Measurements from ENCODE around the gene NOL4L. TPM values are rescaled to one million over a fixed set of nuclear protein-coding genes. Genes with fewer than 3 reads are reported as not detected.

Gene NOL4L
- total RNA-seq, 1 donor from 2014 or later: 37.7 TPM

- DNase-seq (ENCODE audit: low spot score): peak; percentile 69
- Mint-ChIP-seq H3K4me3 (ENCODE audit: unreplicated experiment) (no peak overlapping the region), H3K36me3 (ENCODE audit: low read depth) (peaks cover 3% of the 10 kb centered on the region), H3K9me3 (ENCODE audit: low read depth) (no peaks in the 10 kb centered on the region), H3K27me3 (ENCODE audit: low read depth) (no peaks in the 10 kb centered on the region), H3K27ac (ENCODE audit: unreplicated experiment) (peak overlapping the region; percentile 91), H3K4me1 (ENCODE audit: low read depth) (peaks cover 45% of the 10 kb centered on the region)
- no peak for TF ChIP-seq CTCF (IDR thresholded peaks at IDR 0.05)
These were observed 119.8 kb downstream of the NOL4L start for GRCh38 chr20:32465092-32465900.

GRCh38 chr20:32464401-32465091 lies 120.6 kb downstream of the NOL4L start:
- H3K9me3 Mint-ChIP-seq (ENCODE audit: low read depth): no peaks in the 10 kb centered on the region
- H3K4me3 Mint-ChIP-seq (ENCODE audit: unreplicated experiment): no peak overlapping the region
- no peaks in the 10 kb centered on the region for H3K27me3 Mint-ChIP-seq (ENCODE audit: low read depth)
- TF ChIP-seq CTCF (IDR thresholded peaks at IDR 0.05): no peak
- no peak for DNase-seq (ENCODE audit: low spot score)
- peak overlapping the region; percentile 91 for H3K27ac Mint-ChIP-seq (ENCODE audit: unreplicated experiment)
- peaks cover 38% of the 10 kb centered on the region for H3K4me1 Mint-ChIP-seq (ENCODE audit: low read depth)
- peaks cover 2% of the 10 kb centered on the region for H3K36me3 Mint-ChIP-seq (ENCODE audit: low read depth)

- H3K36me3 Mint-ChIP-seq (ENCODE audit: low read depth): peaks cover 2% of the 10 kb centered on the region
- no peak overlapping the region for H3K27ac Mint-ChIP-seq (ENCODE audit: unreplicated experiment)
- TF ChIP-seq CTCF (IDR thresholded peaks at IDR 0.05): no peak
- H3K9me3 Mint-ChIP-seq (ENCODE audit: low read depth): no peaks in the 10 kb centered on the region
- H3K4me1 Mint-ChIP-seq (ENCODE audit: low read depth): peaks cover 35% of the 10 kb centered on the region
- DNase-seq (ENCODE audit: low spot score): no peak
- H3K27me3 Mint-ChIP-seq (ENCODE audit: low read depth): no peaks in the 10 kb centered on the region
- no peak overlapping the region for H3K4me3 Mint-ChIP-seq (ENCODE audit: unreplicated experiment)
These were observed 121.3 kb downstream of the NOL4L start for GRCh38 chr20:32463642-32464400.

GRCh38 chr20:32462900-32463641 lies 122.1 kb downstream of the NOL4L start:
- Mint-ChIP-seq H3K9me3 (ENCODE audit: low read depth) (no peaks in the 10 kb centered on the region), H3K36me3 (ENCODE audit: low read depth) (peaks cover 2% of the 10 kb centered on the region), H3K4me3 (ENCODE audit: unreplicated experiment) (no peak overlapping the region), H3K27ac (ENCODE audit: unreplicated experiment) (no peak overlapping the region), H3K27me3 (ENCODE audit: low read depth) (no peaks in the 10 kb centered on the region), H3K4me1 (ENCODE audit: low read depth) (peaks cover 41% of the 10 kb centered on the region)
- no peak for TF ChIP-seq CTCF (IDR thresholded peaks at IDR 0.05)
- no peak for DNase-seq (ENCODE audit: low spot score)

All from chondrocyte (in vitro differentiated cells).